Stomach (tissue), 19 donors: Measurements from ENCODE around the gene GNPTAB. TPM values are rescaled to one million over a fixed set of nuclear protein-coding genes. Genes with fewer than 3 reads are reported as not detected.
A peak's percentile ranks its signal among the peaks of the same experiment; 100 is the strongest.

ENCODE experiments used
- DNase-seq, 2 donors: peaks; one replicate each; pipeline versions ENCODE4 v3.0.0 to v3.0.0-alpha.2; 2013 to 2019
- H3K27ac ChIP-seq, 5 donors: fragments of 200-600 bp in 4 of 5; sonication (generic) in 4 of 5; one replicate each; pipeline ENCODE4 v1.5.1; 2013 to 2019; ENCODE audit warnings: mild to moderate bottlenecking in 1 of 5, moderate library complexity in 1 of 5
- H3K27me3 ChIP-seq, 3 donors: fragments of 200-600 bp; sonication (generic); one replicate each; pipeline ENCODE4 v1.5.1; 2017 to 2019; ENCODE audit warnings: mixed run types in 1 of 3
- H3K36me3 ChIP-seq, 4 donors: fragments of 200-600 bp; sonication (generic); 1 replicate in 3 of 4; 2 replicates in 1 of 4; pipeline ENCODE4 v1.5.1; 2016 to 2019
- H3K4me1 ChIP-seq, 4 donors: fragments of 200-600 bp; sonication (generic); one replicate each; pipeline ENCODE4 v1.5.1; 2016 to 2019
- H3K4me3 ChIP-seq, 4 donors: fragments of 200-600 bp; sonication (generic) in 3 of 4; one replicate each; pipeline ENCODE4 v1.5.1; 2016 to 2019; ENCODE audit warnings: mild to moderate bottlenecking in 1 of 4
- H3K9me3 ChIP-seq, 4 donors: fragments of 200-600 bp; sonication (generic); one replicate each; pipeline ENCODE4 v1.5.1; 2016 to 2019
- EP300 ChIP-seq: sonication (generic); formaldehyde crosslinking; IDR thresholded peaks from one replicate; pipeline ENCODE4 v1.6.1; 2017; ENCODE audit warnings: antibody characterized with exemption
- POLR2A ChIP-seq, 4 donors: fragments of 450-650 bp; IDR thresholded peaks; one replicate each; pipeline ENCODE4 v1.6.1; 2016; ENCODE audit warnings: antibody characterized with exemption in 4 of 4, control low read depth in 2 of 4, mild to moderate bottlenecking in 1 of 4, moderate library complexity in 1 of 4
- POLR2AphosphoS5 ChIP-seq, 3 donors: sonication (generic); formaldehyde crosslinking; IDR thresholded peaks; one replicate each; pipeline ENCODE4 v1.6.1; 2016; ENCODE audit warnings: antibody characterized with exemption in 3 of 3
- WGBS, 5 donors: extraction: QIAGEN DNeasy Blood & Tissue Kit in 3 of 5; methylation state at CpG; one replicate each; pipeline versions ENCODE4 v1.1.5 to v1.1.7; 2013 to 2018; 5-methylcytosine and 5-hydroxymethylcytosine counted together
- intact Hi-C: fragments of 100-400 bp; cut with DNase I; formaldehyde crosslinking; loops from one replicate; pipeline ENCODE4 v1.15.1; 2023; ENCODE audit warnings: low total_unique reads
- long read RNA-seq, 10 donors: transcript quantifications; one replicate each; lab custom pipeline, GENCODE V29; 2026
- polyA plus RNA-seq, 3 donors: library from polyadenylated mRNA; stranded (reverse); fragments of 200-250 nt; gene quantifications; one replicate each; pipeline ENCODE4 v1.2.3, GENCODE V29; 2013
- total RNA-seq, 5 donors: library from RNA; depleted of rRNA; stranded (reverse); fragments of >200 nt; gene quantifications; one replicate each; pipeline versions ENCODE4 v1.1.0 to v1.2.3, GENCODE V29; 2014 to 2016
- TF ChIP-seq, protein P1 (sequence below), 7 experiments: fragments of 450-650 bp in 4 of 7; fragments of 200-600 bp in 3 of 7; sonication (generic) in 3 of 7; IDR thresholded peaks; one replicate each; pipeline ENCODE4 v1.5.1; 2016 to 2019; ENCODE audit warnings: antibody characterized with exemption in 7 of 7, control low read depth in 2 of 7, mild to moderate bottlenecking in 1 of 7
- donor health status: healthy with polysubstance abuse.
- donor health status: Bipolar disorder and iron deficiency.
- donor health status: healthy.

GNPTAB gene
- total RNA-seq, result 10 to 100 TPM; 15.8 to 63.2 (median 42.0) TPM
- 10 to 100 TPM in 2 of 3 donors, 1 to 10 TPM in 1; 8.9 to 12.6 (median 11.5) TPM for polyA plus RNA-seq
- long read RNA-seq, donor 1, partial matches to known transcripts, result 0 of 2 reads
- long read RNA-seq, donor 1, other reads (novel, unspliced or antisense), result 0 of 2 reads
- long read RNA-seq, donor 2, full-length matches to known transcripts, result 1 of 1 reads
- long read RNA-seq, donor 2, partial matches to known transcripts, result 0 of 1 reads
- long read RNA-seq, donor 2, other reads (novel, unspliced or antisense), result 0 of 1 reads
- long read RNA-seq, donor 3, result 0 reads
- long read RNA-seq, donor 4, result 0 reads
- long read RNA-seq, donor 5, full-length matches to known transcripts, result 2 of 2 reads
- long read RNA-seq, donor 5, partial matches to known transcripts, result 0 of 2 reads
- long read RNA-seq, donor 5, other reads (novel, unspliced or antisense), result 0 of 2 reads
- long read RNA-seq, donor 6, full-length matches to known transcripts, result 3 of 27 reads
- long read RNA-seq, donor 6, partial matches to known transcripts, result 24 of 27 reads
- long read RNA-seq, donor 6, other reads (novel, unspliced or antisense), result 0 of 27 reads
- long read RNA-seq, donor 7, full-length matches to known transcripts, result 2 of 2 reads
- long read RNA-seq, donor 7, partial matches to known transcripts, result 0 of 2 reads
- long read RNA-seq, donor 7, other reads (novel, unspliced or antisense), result 0 of 2 reads
- long read RNA-seq, donor 8, partial matches to known transcripts, result 0 of 2 reads
- long read RNA-seq, donor 8, other reads (novel, unspliced or antisense), result 0 of 2 reads
- long read RNA-seq, donor 9, result 0 reads
- long read RNA-seq, donor 10, partial matches to known transcripts, result 0 of 1 reads
- long read RNA-seq, donor 10, other reads (novel, unspliced or antisense), result 0 of 1 reads

DNA sequence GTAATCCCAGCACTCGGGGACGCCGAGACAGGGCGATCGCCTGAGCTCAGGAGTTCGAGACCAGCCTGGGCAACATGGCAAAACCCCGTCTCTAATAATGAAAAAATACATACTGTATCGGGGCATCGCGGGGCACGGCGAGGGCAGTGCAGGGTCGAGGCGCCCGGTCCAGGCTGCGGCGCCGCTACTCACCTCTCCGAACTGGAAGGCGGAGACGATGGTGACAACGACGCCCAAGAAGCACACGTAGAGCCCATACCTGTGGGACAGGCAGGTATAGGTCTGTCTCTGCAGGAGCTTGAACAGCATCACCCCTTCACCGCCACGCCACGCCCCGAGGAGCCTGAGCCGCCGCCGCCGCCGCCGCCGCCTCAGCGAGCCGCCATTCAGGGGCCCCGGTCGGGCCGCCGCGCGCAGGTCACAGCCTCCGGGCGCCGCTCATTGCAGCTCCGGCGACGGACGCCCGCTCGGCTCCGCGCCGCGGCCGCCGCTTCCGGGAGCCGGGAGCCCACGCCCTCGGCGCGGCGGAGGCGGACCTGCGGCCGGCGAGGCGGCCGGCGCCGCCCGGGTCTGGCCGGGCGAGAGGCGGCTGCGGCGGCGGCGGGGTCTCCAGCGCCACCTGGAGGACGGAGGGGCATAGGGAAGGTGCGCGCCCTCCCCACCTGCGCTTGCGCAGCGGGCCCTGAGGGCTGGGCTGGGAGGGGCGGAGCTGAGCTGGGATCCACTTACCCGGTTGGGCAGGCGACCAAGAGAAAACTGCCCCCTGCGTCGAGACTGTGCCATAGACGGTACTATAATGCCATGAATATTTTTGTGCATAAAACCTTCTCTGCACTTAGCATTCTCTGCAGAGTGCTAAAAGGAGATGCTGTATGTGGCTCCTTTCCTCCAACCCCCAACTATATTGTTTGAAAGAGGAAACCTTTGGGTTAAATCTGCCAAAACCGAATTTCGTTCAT is at the start of gene GNPTAB:
TSS of gene GNPTAB (minus strand) at position 593 of the 959 bp plus-strand sequence. CDS start at position 309, 284 bp downstream.
- intact Hi-C loops, result loop anchor here (5.0 kb wide), 1 partner anchor 63 kb away; no protein-coding TSS in a partner anchor
- H3K9me3 ChIP-seq, result no peaks in the 10 kb centered on the region
- peak within 1 kb of the TSS; percentile 83 to 90 (median 88) for H3K27ac ChIP-seq
- H3K36me3 ChIP-seq, result no peaks in the 10 kb centered on the region
- TF ChIP-seq POLR2A (IDR thresholded peaks at IDR 0.05) (no peak), POLR2AphosphoS5 (IDR thresholded peaks at IDR 0.05) (peak in 2 of 3 donors; percentile 38 to 58), EP300 (no peak)
- TF ChIP-seq, protein P1, sequence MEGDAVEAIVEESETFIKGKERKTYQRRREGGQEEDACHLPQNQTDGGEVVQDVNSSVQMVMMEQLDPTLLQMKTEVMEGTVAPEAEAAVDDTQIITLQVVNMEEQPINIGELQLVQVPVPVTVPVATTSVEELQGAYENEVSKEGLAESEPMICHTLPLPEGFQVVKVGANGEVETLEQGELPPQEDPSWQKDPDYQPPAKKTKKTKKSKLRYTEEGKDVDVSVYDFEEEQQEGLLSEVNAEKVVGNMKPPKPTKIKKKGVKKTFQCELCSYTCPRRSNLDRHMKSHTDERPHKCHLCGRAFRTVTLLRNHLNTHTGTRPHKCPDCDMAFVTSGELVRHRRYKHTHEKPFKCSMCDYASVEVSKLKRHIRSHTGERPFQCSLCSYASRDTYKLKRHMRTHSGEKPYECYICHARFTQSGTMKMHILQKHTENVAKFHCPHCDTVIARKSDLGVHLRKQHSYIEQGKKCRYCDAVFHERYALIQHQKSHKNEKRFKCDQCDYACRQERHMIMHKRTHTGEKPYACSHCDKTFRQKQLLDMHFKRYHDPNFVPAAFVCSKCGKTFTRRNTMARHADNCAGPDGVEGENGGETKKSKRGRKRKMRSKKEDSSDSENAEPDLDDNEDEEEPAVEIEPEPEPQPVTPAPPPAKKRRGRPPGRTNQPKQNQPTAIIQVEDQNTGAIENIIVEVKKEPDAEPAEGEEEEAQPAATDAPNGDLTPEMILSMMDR (IDR thresholded peaks at IDR 0.05), result peak in 5 of 7 experiments; percentile 24 to 91 (median 80)
- peaks cover 20 to 47% (median 35%) of the 10 kb centered on the region in 4 donors for H3K4me1 ChIP-seq
- H3K27me3 ChIP-seq, result no peaks in the 10 kb centered on the region
- H3K4me3 ChIP-seq, result peak within 1 kb of the TSS; percentile 87 to 93 (median 89)
- DNase-seq, result peak; percentile 95 to 98
- 0 to 1% (median 0%) methylated on average over 31 to 95 of the region's 96 CpGs for WGBS, 5 donors

DNA sequence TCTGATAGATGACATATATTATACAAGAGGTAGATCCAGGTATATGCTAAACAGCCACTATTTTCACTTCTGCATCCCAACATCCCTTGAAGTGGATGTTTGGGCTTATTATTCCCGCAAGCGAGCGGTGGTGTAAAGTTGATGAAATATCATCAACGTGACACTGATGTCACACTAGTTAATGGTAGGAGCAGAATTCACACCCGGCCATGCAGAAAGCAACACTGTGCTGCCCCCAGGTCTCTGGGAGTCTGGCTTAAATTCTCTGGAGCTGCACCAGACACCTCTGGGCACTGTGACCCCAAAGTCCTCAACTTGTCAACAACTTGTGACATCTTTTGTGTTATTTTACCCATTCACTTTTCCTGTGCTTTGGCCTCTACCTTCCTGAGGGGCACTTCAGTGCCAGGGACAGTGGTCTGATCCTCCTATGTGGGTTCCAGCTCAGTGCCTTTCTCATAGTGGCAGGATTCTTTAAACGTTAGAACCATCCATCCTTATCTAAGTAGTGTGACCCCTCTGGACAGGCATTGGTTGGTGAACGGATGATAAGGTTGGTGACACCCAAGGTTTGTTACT is 47.6 kb upstream of the GNPTAB start:
- intact Hi-C loops, result no loop called here
- peak in 1 of 2 donors; percentile 12 for DNase-seq
- Histone ChIP-seq H3K4me3 (peak overlapping the region; percentile 68 to 92 (median 74)), H3K9me3 (no peaks in the 10 kb centered on the region), H3K27me3 (no peaks in the 10 kb centered on the region), H3K27ac (peak overlapping the region; percentile 94 to 99 (median 98)), H3K4me1 (peaks cover 8 to 69% (median 31%) of the 10 kb centered on the region in 4 donors), H3K36me3 (no peaks in the 10 kb centered on the region)
- WGBS, 5 donors, result 10 to 22% (median 13%) methylated on average over 7 of the region's 7 CpGs
- TF ChIP-seq EP300, result no peak
- TF ChIP-seq POLR2A (IDR thresholded peaks at IDR 0.05), result no peak
- TF ChIP-seq, protein P1 (IDR thresholded peaks at IDR 0.05), result no peak
- no peak for TF ChIP-seq POLR2AphosphoS5 (IDR thresholded peaks at IDR 0.05)

DNA sequence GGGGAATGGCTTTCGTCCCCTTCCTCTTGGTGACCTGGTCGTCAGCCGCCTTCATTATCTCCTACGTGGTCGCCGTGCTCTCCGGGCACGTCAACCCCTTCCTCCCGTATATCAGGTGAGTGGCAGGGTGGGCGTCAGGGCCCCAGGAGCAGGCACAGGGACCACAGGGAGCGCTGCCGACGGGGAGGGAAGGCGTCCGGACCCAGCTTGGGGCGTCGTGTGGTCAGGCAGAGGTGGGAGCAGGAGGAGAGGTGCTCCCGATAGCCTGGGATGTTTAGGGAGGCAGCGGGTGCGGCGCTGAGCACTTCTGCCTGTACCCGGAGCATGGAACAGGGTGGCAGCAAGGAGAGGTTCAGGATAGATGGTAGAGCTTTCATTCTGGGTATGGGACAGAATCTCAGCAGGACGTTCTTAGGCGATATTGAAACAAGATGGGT is 47.1 kb upstream of the GNPTAB start:
- Histone ChIP-seq H3K9me3 (no peaks in the 10 kb centered on the region), H3K4me3 (peak overlapping the region; percentile 68 to 92 (median 74)), H3K27me3 (no peaks in the 10 kb centered on the region), H3K36me3 (no peaks in the 10 kb centered on the region), H3K27ac (peak overlapping the region; percentile 94 to 99 (median 98)), H3K4me1 (peaks cover 8 to 64% (median 30%) of the 10 kb centered on the region in 4 donors)
- TF ChIP-seq, protein P1 (IDR thresholded peaks at IDR 0.05), result no peak
- TF ChIP-seq POLR2AphosphoS5 (IDR thresholded peaks at IDR 0.05) (no peak), POLR2A (IDR thresholded peaks at IDR 0.05) (no peak), EP300 (no peak)
- peak in 1 of 2 donors; percentile 32 for DNase-seq
- intact Hi-C loops, result no loop called here
- WGBS, 5 donors, result 0 to 1% (median 0%) methylated on average over 22 to 24 of the region's 24 CpGs
